Mesothelial cell of epicardium (in vitro differentiated cells): ENCODE measurements around the gene PDE3B. TPM values are rescaled to one million over a fixed set of nuclear protein-coding genes. Genes with fewer than 3 reads are reported as not detected.
"Not testable (repeated sequence)": the region's sequence is repeated elsewhere in the genome, so short reads cannot be mapped to it uniquely, and the experiment has no call there.

ENCODE experiments used
- DNase-seq, 2 experiments: peaks; one replicate each; pipeline ENCODE4 v3.0.0; 2021; ENCODE audit warnings: low spot score in 2 of 2; ENCODE audit not compliant: unreplicated experiment in 2 of 2
- H3K27ac Mint-ChIP-seq: 2 replicates; pipeline ENCODE4 v1.8.0; 2021; ENCODE audit warnings: mixed read lengths
- H3K27me3 Mint-ChIP-seq: 2 replicates; pipeline ENCODE4 v1.8.0; 2021; ENCODE audit warnings: low read depth, mixed read lengths
- H3K36me3 Mint-ChIP-seq: 2 replicates; pipeline ENCODE4 v1.8.0; 2021; ENCODE audit warnings: mixed read lengths
- H3K4me1 Mint-ChIP-seq: 2 replicates; pipeline ENCODE4 v1.8.0; 2021; ENCODE audit warnings: mixed read lengths
- H3K4me3 Mint-ChIP-seq: 2 replicates; pipeline ENCODE4 v1.8.0; 2021; ENCODE audit warnings: mild to moderate bottlenecking, moderate library complexity, mixed read lengths
- H3K9me3 Mint-ChIP-seq: 2 replicates; pipeline ENCODE4 v1.8.0; 2021; ENCODE audit warnings: mixed read lengths
- total RNA-seq: library from RNA; stranded (reverse); gene quantifications from 3 replicates; pipeline ENCODE4 v1.2.1, GENCODE V29; 2021
- TF ChIP-seq, protein P1 (sequence below): fragments of 200-600 bp; sonication (generic); IDR thresholded peaks from one replicate; pipeline ENCODE4 v1.5.0; 2021; ENCODE audit warnings: antibody characterized with exemption; ENCODE audit not compliant: unreplicated experiment

PDE3B gene
- total RNA-seq, 1 donor from 2014 or later: 12.3 TPM

DNA sequence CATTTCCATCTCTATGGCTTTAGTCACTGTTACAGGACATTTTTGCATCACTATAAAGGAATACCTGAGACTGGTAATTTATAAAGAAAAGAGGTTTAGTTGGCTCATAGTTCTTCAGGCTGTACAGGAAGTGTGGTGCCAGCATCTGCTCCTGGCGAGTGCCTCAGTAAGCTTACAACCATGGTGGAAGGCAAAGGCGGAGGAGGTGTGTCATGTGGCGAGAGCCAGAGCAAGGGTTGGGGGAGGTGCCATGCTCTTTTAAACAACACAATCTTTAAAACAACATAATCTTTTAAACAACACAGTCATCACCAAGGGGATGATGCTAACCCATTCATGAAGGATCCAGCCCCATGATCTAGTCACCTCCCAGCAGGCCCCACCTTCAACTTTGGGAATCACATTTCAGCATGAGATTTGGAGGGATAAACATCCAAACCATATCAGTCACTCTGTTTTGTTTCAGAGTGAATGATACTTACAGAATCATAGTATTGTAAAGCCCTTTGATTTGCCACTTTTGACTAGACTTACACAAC is 103.3 kb downstream of the PDE3B start:
- Mint-ChIP-seq H3K27me3 (no peaks in the 10 kb centered on the region), H3K4me1 (peaks cover 7% of the 10 kb centered on the region), H3K27ac (no peak overlapping the region), H3K36me3 (peaks cover 3% of the 10 kb centered on the region), H3K9me3 (peaks cover 11% of the 10 kb centered on the region), H3K4me3 (no peak overlapping the region)
- TF ChIP-seq, protein P1, sequence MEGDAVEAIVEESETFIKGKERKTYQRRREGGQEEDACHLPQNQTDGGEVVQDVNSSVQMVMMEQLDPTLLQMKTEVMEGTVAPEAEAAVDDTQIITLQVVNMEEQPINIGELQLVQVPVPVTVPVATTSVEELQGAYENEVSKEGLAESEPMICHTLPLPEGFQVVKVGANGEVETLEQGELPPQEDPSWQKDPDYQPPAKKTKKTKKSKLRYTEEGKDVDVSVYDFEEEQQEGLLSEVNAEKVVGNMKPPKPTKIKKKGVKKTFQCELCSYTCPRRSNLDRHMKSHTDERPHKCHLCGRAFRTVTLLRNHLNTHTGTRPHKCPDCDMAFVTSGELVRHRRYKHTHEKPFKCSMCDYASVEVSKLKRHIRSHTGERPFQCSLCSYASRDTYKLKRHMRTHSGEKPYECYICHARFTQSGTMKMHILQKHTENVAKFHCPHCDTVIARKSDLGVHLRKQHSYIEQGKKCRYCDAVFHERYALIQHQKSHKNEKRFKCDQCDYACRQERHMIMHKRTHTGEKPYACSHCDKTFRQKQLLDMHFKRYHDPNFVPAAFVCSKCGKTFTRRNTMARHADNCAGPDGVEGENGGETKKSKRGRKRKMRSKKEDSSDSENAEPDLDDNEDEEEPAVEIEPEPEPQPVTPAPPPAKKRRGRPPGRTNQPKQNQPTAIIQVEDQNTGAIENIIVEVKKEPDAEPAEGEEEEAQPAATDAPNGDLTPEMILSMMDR: no peak
- DNase-seq: no peak

- no peak for DNase-seq
- Mint-ChIP-seq H3K9me3 (peaks cover 5% of the 10 kb centered on the region), H3K4me3 (no peak overlapping the region), H3K27me3 (no peaks in the 10 kb centered on the region), H3K36me3 (no peaks in the 10 kb centered on the region), H3K27ac (no peak overlapping the region), H3K4me1 (peaks cover 7% of the 10 kb centered on the region)
- TF ChIP-seq, protein P1: no peak
Observed at GRCh38 chr11:14748090-14748489, 104.5 kb downstream of the PDE3B start.

GRCh38 chr11:14750911-14751310 is 107.3 kb downstream of the PDE3B start:
- no peak overlapping the region for H3K4me3 Mint-ChIP-seq
- peaks cover 4% of the 10 kb centered on the region for H3K4me1 Mint-ChIP-seq
- no peaks in the 10 kb centered on the region for H3K36me3 Mint-ChIP-seq
- no peaks in the 10 kb centered on the region for H3K27me3 Mint-ChIP-seq
- TF ChIP-seq, protein P1: no peak
- H3K9me3 Mint-ChIP-seq: no peaks in the 10 kb centered on the region
- no peak overlapping the region for H3K27ac Mint-ChIP-seq
- DNase-seq: no peak

DNA sequence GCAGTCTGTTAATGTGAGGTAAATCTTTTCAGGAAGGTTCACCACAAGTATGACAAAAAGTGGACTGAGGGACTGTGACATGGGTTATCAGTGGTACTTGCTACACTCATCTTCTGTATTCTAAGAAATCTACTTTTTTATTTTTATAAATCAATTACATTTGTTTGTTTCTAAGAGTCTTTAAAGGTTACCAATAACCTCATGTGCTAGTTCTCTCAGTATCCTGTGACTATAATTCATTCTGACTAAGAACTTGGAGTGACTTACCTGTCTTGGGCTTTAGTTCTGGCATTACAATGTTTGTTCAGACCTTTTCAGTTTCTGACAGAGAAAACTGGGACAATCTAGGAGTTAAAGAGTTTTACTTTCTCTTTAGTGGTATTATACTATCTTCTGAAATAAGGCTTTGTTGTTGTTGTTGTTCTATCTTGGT is 108.4 kb downstream of the PDE3B start:
- H3K4me3 Mint-ChIP-seq: no peak overlapping the region
- no peaks in the 10 kb centered on the region for H3K9me3 Mint-ChIP-seq
- TF ChIP-seq, protein P1: no peak
- no peak overlapping the region for H3K27ac Mint-ChIP-seq
- no peaks in the 10 kb centered on the region for H3K36me3 Mint-ChIP-seq
- H3K4me1 Mint-ChIP-seq: peaks cover 3% of the 10 kb centered on the region
- no peaks in the 10 kb centered on the region for H3K27me3 Mint-ChIP-seq
- no peak for DNase-seq

- no peak for DNase-seq
- Mint-ChIP-seq H3K27me3 (no peaks in the 10 kb centered on the region), H3K27ac (no peak overlapping the region), H3K4me1 (peaks cover 3% of the 10 kb centered on the region), H3K36me3 (no peaks in the 10 kb centered on the region), H3K9me3 (no peaks in the 10 kb centered on the region), H3K4me3 (no peak overlapping the region)
- TF ChIP-seq, protein P1: no peak
Observed at GRCh38 chr11:14755140-14755539, 111.5 kb downstream of the PDE3B start.

DNA sequence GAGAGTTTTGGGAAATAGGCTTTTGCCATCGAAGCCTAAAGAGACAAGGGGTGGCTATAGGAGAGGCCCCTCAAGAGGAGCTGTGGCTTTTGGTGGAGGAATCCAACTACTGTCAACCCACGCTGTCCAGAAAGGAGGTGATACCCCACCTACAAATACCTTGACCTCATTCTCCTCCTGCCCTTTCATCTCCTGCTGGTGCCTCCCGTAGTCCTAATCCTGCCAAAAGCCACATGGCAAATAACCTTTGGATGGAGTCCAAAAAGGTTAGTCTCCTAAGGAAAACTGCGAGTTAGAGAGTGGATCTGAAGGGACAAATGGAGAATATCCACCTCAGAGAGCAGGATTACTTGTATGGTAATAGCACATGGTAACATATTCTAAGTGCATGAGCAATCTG is 112.7 kb downstream of the PDE3B start:
- no peak overlapping the region for H3K27ac Mint-ChIP-seq

DNA sequence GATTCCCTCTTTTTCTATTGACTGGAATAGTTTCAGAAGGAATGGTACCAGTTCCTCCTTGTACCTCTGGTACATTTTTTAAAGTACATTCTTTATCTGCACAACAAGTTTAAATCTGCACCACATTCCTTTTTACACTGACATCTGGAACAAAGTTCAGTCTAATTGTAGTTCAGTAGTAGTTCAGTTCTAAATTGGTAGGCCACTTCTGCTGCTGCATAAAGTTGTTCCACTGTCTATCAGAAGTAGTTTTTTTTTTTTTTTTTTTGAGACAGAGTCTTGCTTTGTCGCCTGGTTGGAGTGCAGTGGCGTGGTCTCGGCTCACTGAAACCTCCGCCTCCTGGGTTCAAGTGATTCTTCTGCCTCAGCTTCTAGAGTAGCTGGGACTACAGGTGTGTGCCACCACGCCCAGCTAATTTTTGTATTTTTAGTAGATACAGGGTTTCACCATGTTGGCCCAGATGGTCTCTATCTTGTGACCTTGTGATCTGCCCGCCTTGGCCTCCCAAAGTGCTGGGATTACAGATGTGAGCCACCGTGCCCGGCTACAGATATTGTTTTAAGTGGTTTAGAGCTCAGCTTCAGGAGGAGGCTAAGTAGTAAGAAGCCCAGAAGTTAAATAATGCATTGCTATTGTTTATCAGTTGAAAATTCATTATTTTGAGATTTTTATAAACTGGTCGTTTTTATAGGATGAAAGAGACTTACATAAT is 115.9 kb downstream of the PDE3B start:
- not testable (repeated sequence) for H3K27ac Mint-ChIP-seq

More for the DNA sequence above, 112.7 kb downstream of the PDE3B start:
- no peaks in the 10 kb centered on the region for H3K27me3 Mint-ChIP-seq
- no peak for DNase-seq
- no peaks in the 10 kb centered on the region for H3K9me3 Mint-ChIP-seq
- TF ChIP-seq, protein P1: no peak
- no peak overlapping the region for H3K4me3 Mint-ChIP-seq
- no peaks in the 10 kb centered on the region for H3K36me3 Mint-ChIP-seq
- H3K4me1 Mint-ChIP-seq: peaks cover 3% of the 10 kb centered on the region

More for the DNA sequence above, 115.9 kb downstream of the PDE3B start:
- not testable (repeated sequence) for H3K36me3 Mint-ChIP-seq, H3K9me3 Mint-ChIP-seq, H3K4me3 Mint-ChIP-seq, H3K27me3 Mint-ChIP-seq, H3K4me1 Mint-ChIP-seq, DNase-seq
